ENCODE results near the gene EPB41L3.

The EPB41L3 gene

DNA sequence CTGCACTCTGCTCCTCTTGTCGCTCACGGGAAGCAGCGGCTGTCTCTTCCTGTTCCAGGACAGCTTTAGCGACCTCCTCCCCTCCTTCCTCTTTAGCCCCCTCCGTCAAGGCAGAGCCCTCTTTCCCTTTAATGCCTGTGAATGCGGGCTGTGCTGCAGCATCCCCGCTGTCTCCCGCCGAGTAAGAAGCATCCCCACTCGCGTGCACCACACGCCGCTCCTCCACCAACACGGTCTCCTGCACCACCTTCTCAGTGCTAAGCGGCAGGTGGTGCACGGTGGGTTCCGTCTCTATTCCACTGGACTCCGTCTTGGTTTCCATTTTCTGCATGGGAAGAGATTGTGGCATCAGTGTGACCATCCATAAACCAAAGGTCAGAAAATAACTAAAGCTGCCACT, 146.7 kb downstream of the EPB41L3 start:
- no peak for DNase-seq

DNA sequence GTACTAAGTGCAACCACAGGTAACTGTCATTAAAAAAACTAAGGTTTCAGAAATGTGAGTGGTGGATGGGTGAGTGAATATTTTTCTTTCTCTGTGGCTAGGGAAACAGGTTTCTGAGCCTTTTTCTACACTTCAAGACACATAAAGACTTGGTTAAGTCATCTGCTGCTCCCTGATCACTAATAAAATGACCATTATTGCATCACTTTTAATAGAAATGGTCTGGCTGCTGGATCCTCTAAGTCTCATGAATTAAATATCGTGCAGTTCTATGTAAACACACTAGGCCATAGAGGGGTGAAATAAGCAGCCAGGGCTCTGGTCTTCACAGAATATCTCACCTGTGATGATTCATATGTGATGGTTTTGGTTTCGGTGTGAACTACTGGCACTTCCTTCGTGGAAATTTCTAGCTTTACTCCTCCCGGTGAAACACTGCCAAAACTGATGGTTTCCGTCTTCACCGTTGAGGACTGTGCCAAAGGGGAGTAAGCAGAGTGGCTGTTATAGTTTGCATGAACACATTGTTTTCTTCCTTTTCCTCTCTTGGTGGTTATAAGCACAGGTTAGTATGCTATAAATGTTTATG, 147.8 kb downstream of the EPB41L3 start:
- no peak for DNase-seq

DNA sequence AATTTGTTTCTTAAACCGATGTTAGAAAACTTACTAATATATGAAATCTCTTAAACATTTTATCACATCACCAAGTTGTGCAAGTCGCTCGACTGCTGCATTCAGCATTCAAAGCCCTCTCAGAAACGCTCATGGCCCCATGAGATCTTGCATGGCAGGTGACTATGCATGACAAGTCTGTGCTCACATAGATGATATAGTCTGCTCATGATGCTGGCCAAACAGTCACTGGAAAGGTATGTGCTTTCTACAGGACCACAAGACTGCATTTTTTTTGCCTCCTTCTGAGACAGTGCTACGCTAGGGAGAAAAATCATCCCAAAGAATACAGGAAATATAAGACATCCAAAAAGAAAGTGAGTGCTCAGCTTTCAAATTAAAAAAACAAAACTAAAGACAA, 150.0 kb downstream of the EPB41L3 start:
- no peak for DNase-seq

DNA sequence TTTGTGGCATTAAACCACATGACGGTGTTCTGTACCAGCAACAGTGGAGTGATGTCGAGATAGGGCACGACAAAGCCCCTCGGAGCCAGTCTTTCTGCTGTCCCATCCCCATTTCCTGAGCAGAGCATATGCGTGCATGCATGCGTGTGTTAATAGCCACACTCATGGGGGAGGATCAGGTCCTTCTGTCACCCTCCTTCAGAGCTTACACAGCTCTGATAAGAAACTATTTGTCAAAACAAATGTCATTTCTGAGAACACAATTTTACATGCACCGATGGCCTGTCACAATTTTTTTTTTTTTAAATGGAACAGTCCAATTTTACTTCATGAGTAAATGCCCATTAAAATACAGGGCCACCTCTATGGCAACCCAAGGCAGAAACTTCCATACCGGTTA, 152.4 kb downstream of the EPB41L3 start:
- DNase-seq = no peak

DNA sequence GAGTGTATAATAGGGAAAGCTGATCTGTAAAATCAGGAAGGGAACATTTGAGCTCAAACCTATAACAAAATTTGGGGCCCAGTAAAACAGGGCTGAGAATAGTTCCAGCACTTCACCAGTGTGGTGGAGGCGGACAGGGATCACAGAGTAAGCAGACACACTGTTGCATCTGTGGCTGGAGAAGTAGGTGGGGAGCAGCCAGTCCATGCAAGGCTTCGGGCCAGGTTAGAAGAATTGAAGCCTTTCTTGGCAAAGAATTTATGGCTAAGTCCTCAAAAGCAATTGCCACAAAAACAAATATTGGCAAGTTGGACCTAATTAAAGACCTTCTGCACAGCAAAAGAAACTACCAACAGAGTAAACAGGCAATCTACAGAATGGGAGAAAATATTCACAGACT, 154.4 kb downstream of the EPB41L3 start:
- no peak for DNase-seq

DNA sequence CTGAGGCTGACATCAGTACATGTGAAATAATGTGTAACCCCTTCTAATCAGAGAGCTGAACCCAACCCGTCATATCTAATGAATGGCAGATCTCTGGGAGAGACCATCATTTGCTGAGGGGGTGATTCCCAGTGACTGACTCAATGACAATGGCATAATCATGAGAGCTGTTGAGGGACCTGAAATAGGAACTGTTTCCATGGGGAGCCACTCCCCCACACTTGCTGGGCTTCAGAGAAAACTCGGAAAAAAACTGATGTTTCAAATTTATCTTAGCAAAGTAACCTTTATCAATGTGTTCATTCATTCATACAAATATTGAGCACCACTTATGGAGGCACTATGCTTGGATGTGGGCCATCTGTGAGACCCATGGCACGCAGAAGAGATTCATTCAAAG, 154.9 kb downstream of the EPB41L3 start:
- DNase-seq = no peak

DNA sequence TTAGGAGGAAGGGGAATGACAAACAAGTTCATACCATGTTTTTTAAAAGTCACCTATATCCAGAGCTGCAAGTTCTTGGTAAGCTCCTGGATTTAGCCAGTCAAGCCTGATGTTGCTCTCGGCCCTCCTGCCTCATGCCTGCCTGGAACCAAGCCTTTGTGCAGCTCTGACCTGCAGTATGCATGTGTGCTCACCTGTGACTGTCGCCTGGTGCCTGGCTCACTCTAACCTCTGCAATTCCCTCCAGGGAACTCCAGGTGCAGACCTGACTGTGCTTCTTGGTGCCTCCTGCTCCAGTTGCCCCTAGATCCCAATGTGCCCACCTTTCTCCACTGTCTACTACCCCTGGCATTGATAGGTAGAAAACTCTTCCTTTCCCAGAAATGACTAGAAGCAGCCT, 163.2 kb downstream of the EPB41L3 start:
- no peak for DNase-seq

DNA sequence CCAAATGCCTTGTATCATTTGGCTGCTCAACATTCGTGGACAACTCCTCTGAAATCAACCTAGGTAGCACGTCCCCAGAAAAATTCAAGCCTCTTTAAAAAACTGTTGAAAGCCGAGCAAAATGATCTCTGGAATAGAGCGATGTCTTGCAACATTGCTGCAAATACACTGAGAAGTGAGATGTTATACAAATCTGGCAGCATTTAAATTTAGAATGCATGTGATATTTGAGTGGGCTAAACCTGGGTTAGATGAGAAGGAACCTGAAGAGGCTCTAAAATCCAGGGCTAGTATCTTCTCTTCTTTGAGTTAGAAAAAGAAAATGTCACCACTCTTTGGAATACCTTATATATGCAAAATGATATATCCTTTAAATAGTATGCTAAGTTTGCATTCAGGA, 166.8 kb downstream of the EPB41L3 start:
- DNase-seq = no peak

DNA sequence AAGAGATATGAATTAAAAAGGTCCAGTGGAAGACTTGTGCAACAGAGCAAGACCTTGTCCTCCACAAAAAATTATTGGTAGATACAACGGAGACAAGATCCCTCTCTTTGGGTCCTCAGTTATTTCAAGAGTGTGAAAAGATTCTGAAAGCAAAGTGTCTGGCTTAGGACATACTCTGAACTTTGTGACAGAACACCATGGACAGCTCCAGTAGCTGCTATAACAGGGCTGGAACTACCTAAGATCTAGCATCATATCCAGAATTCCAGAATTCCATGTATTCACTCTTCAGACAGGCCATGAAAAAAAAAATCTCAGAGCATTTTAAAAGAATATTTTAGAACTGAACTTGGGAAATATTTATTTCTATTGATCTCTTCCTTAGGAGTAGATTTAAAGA, 173.5 kb downstream of the EPB41L3 start:
- no peak for DNase-seq

DNA sequence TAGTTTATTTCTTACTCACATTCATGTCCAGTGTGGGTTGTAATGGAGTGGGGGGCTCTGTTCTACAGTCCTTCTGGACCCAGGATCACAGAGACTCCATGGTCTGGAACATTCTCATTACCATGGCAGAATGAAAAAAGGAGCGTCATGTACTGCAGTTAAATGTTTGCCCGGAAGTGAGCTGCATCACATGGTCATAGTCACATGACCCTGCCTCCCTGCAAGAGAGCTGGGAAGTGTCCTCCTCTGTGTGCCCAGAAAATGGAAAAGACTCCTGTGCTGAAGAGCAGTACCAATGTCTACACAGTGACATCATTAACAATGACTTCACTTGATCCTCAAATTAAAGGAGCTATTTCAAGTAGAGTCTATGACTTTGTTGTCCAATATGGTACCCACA, 174.3 kb downstream of the EPB41L3 start:
- DNase-seq = no peak

DNA sequence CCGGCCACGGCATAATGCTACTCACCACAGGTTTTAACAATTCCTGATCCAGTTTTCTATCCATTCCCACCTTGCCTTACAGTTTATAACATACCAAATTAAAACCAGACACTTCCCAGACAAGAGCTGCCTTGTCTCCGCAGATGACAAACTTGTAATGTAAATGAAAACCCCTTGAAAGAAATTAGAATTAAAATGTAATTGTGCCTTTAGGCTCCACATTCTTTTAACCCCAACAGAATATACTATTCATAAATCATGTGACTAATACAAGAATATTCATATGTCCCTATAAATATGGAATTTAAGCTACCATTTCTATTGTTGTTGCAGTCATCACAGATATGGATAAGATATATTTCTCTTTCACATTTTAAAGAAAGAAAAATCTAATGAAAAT, 178.4 kb downstream of the EPB41L3 start:
- no peak for DNase-seq

DNA sequence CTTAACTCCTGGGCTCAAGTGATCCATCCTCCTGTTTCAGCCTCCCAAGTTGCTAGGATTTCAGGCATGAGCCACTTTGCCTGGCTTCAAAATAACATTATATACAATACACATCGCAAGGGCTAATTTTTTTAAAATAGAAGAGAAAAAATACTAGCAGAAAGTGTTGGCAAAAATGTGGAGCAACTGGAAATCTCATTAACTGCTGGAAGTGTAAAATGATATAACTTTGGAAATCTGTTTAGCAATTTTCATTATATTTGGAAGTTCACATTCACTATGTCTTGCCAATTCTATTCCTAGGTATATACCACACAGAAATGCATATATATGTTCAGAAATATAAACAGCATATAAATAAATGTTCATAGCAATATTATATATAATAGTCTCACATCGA, 193.2 kb downstream of the EPB41L3 start:
- DNase-seq = no peak

Measured in T1000 (cell line).